ENCODE results near the gene NXF1.
"Not testable (repeated sequence)": the region's sequence is repeated elsewhere in the genome, so short reads cannot be mapped to it uniquely, and the experiment has no call there.

NXF1 gene

DNA sequence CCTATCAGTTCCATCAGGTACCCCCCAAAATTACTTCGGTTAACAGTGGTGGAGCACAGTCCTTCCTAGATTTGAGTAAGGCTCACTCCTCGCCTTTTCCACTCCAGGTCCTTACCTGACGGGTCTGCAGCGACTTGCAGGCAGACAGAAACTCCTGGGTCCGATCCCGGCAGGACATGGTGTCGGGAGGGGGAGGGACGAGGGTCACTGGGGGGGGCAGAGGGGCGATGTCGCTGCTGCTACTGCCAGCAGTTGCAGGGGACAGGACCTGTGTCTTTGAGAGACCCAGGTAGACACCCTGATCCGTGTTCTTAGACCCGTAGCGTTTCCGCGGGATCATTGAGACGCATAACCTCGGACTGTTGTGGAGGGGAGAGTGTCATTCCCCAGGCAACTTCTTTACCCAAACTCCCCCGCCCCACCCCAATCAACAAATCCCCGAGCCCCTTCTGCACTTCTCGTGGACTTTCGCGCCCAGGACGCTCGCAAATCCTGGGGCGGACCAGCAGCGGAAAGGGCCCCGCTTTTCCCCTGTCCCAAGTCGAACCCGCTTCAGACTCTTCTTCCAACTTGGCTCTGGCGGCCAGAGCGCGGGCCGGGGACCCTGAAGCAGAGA is 25.8 kb upstream of the NXF1 start:
- TF ChIP-seq CTCF (conservative IDR thresholded peaks at IDR 0.05; ENCODE audit: control insufficient read depth, insufficient read depth, low read depth, low read length): no peak
- peak overlapping the region; percentile 67 for H3K4me3 ChIP-seq (ENCODE audit: control insufficient read depth, low read depth, low read length)
- DNase-seq (ENCODE audit: low read depth): no peak

- not testable (repeated sequence) for H3K4me3 ChIP-seq (ENCODE audit: control insufficient read depth, low read depth, low read length); DNase-seq (ENCODE audit: low read depth)
Measured at GRCh38 chr11:62828130-62828529, 22.9 kb upstream of the NXF1 start.

DNA sequence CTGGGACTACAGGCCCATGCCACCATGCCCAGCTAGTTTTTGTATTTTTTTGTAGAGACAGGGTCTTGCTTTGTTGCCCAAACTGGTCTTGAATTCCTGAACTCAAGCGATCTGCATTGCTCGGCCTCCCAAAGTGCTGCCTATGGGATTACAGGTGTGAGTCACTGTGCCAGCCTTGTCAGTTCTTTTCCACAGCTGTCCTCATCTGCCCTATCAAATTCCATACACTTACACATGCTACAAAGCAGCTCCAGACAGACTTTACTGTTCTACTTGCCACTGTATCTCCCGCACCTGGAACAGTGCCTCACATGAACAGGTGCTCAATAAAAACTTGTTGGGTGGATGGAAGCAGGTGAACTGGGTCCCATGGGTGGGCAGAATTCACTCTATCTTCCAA is 18.4 kb upstream of the NXF1 start:
- no peak for DNase-seq (ENCODE audit: low read depth)
- TF ChIP-seq CTCF (conservative IDR thresholded peaks at IDR 0.05; ENCODE audit: control insufficient read depth, insufficient read depth, low read depth, low read length): no peak
- H3K4me3 ChIP-seq (ENCODE audit: control insufficient read depth, low read depth, low read length): no peak overlapping the region

DNA sequence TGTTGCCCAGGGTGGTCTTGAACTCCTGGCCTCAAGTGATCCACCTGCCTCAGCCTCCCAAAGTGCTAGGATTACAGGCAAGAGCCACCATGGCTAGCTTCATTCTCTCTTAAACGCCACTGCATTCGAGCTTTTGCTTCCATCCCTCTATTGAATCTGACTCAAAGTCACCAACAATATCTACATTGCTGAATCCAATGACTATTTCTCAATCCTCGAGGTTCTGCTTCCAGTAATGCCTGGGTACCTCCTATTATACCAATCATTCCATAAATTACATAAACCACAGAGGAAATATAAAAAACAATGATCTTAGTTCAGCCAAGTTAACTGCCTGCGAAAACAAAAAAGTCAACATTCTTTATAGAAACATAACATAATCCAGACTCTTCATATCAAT is 11.9 kb upstream of the NXF1 start:
- no peak overlapping the region for H3K4me3 ChIP-seq (ENCODE audit: control insufficient read depth, low read depth, low read length)
- no peak for TF ChIP-seq CTCF (conservative IDR thresholded peaks at IDR 0.05; ENCODE audit: control insufficient read depth, insufficient read depth, low read depth, low read length)
- DNase-seq (ENCODE audit: low read depth): no peak

GRCh38 chr11:62816557-62816956 is 11.3 kb upstream of the NXF1 start:
- DNase-seq (ENCODE audit: low read depth): no peak
- H3K4me3 ChIP-seq (ENCODE audit: control insufficient read depth, low read depth, low read length): no peak overlapping the region
- TF ChIP-seq CTCF (conservative IDR thresholded peaks at IDR 0.05; ENCODE audit: control insufficient read depth, insufficient read depth, low read depth, low read length): no peak

DNA sequence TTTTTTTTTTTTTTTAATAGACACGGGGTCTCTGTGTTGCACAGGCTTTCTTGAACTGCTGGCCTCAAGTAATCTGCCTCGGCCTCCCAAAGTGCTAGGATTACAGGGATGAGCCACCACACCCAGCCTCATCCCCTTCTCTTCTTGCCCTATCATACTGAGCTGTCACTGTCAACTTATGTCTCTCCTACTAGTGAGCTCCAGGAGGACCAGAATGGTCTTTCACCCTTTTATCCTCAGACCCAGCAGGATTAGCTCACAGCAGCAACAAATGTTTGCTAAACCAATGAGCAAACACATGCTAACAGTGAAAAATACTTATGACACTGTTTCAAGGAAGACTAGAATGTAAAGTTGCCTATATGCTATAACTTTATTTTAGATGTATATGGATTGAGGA is 6.4 kb upstream of the NXF1 start:
- no peak overlapping the region for H3K4me3 ChIP-seq (ENCODE audit: control insufficient read depth, low read depth, low read length)
- DNase-seq (ENCODE audit: low read depth): no peak
- TF ChIP-seq CTCF (conservative IDR thresholded peaks at IDR 0.05; ENCODE audit: control insufficient read depth, insufficient read depth, low read depth, low read length): no peak

DNA sequence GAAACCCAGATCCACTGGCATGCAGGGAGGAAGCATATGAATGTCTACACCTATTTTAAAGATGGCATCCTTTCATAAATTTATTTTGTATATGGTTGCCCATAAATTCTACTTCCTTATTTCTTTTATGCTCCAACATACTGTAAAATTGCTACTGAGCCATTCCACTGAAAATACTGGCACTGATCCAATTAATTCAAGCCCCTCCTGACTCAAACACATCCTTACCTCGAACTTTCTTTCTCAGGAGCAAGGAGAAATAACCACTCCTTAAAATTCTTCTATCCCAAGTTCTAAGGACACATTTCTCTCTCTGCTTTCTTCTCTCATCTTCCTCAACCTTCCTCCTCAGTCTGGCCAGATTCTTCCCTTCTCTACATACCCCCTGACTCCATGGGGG is 5.5 kb upstream of the NXF1 start:
- DNase-seq (ENCODE audit: low read depth): no peak
- no peak for TF ChIP-seq CTCF (conservative IDR thresholded peaks at IDR 0.05; ENCODE audit: control insufficient read depth, insufficient read depth, low read depth, low read length)
- no peak overlapping the region for H3K4me3 ChIP-seq (ENCODE audit: control insufficient read depth, low read depth, low read length)
